HG02588 (cell line): ENCODE results near the gene FAM156A.
"Not testable (repeated sequence)": the region's sequence is repeated elsewhere in the genome, so short reads cannot be mapped to it uniquely, and the experiment has no call there.

Source experiments
- ATAC-seq: cut with Tn5 transposase; IDR thresholded peaks from one replicate; pipeline ENCODE4 v1.9.1; 2021; ENCODE audit warnings: mild to moderate bottlenecking, moderate library complexity; ENCODE audit not compliant: unreplicated experiment

FAM156A gene

GRCh38 chrX:52967922-52968321 is 9.6 kb upstream of the FAM156A start:
- not testable (repeated sequence) for ATAC-seq

DNA sequence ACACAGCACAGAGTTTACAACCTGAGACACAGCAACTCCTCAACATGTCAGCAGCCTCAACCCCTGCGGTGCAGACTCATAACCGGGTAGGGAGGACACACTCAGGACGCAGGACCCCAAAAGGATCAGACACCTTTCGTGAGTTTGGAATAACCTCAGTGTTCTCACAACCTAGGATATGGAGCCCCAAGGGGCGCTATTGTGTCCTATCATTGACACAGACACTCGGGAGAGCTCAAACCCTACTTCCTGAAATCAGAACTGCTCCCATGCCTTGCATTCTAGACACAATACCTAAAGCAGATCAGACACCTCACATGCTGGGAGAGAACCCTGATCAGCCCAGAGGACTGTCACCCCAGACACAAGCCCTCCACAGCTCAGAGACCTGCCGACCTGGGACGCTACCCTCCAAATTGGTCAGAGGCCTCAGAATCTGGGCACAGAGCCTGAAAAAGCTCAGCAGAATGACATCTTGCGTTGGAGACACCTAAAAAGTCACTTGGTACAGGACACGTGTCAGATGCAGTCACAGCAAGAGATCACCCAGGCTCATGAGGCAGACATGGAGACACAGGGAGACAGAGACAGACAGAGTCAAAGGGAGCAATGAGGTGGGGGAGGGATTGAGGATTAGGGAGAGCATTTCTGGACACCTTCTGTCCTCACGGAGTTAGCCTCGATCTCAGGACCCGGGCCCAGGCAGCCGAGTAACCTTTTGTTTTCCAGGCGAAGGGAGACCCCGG is 8.8 kb upstream of the FAM156A start:
- ATAC-seq: not testable (repeated sequence)

GRCh38 chrX:52958961-52959360 is 643 bp upstream of the FAM156A start:
- ATAC-seq: peak; percentile 25

GRCh38 chrX:52949884-52950283 is 8.4 kb downstream of the FAM156A start:
- not testable (repeated sequence) for ATAC-seq

DNA sequence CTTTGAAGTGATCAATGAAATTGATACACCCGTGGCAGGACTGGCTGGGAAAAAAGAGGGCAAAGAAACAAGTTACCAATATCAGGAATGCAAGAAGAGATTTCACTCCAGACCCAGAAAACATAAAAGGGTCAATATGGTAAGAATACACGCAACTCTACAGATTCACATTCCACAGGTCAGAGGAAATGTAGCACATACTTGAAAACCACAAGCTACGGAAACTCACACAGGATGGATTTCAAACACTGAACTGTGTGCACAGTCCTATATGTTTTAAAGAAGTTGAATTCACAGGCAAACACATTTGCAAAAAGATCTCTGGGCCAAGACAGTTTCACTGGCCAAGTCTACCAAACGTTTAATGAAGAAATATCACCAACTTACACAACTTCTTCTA is 9.0 kb downstream of the FAM156A start:
- not testable (repeated sequence) for ATAC-seq

DNA sequence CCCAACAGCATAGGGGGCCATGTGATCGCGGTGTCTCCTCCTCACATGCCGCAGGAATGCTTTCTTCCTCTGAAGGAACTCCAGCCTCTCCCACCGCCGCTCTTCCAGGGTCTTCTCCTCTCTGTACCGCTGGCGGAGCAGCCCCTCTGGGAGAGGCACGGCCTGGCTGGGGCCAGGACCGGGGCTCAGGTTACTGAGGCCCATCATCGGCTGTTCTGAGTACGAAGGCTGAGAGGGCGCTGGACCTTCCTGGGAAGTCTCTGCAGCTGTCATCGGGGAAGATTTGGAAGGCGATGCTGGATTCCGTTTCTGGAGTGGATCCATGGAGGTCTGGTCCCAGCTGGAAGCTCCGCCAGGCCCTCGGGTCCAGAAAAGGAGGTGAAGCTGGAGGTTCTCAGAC is 10.1 kb downstream of the FAM156A start:
- ATAC-seq: not testable (repeated sequence)

DNA sequence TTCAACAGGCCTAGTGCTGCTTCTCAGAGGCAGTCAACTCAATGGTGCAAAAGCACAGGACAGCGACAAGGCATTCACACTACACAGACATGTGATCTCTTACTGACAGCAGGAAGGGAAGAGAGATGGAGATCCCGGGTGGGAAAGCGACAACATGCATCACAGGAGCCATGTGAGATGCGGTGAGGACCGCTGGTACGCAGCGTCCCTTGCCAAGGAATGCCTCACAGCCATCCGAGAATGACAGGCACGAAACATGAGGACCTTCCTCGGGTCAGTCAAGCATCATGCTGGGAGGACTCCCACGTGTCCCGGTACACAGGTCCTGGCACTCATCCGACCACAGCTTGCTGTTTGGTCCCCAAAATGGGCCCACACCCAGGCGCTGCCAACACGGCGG is 10.8 kb downstream of the FAM156A start:
- ATAC-seq: not testable (repeated sequence)

GRCh38 chrX:52945838-52946494 is 12.4 kb downstream of the FAM156A start:
- not testable (repeated sequence) for ATAC-seq

DNA sequence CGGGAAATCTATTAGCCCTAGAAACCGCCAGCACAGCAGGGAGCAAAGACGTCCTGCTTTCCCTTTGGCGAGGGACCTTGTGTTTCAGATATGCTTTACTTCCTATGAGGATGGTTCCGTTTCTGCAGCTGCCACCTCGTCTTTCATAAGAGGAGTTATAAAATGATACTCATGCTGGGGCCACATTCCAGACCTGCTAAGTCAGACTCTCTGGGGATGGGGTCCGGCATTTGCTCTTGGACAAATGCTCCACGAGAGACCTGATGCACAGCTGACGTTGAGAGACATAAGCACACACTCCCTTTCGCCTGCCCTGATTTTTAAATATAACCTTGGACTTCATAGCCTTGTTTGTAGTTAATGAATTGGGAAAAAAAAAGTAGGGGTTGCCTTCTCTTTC is 16.6 kb downstream of the FAM156A start:
- not testable (repeated sequence) for ATAC-seq

- ATAC-seq: not testable (repeated sequence)
These were observed 17.6 kb downstream of the FAM156A start for GRCh38 chrX:52940704-52941103.

DNA sequence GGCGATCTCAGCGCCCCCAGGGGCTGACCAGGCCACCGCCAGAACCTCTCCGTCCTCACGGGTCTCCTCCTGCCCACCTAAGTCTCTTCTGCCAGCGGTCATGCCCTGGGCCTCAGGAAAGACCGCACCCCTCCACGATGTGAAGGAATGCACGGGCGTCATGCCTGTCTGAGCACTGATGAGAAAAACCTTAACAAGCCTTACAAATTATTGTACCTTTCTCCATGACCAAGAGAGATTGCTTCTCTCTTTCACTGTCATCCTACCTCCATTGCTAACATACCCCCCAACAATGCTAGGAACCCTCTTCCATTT is 22.9 kb downstream of the FAM156A start:
- ATAC-seq: not testable (repeated sequence)

DNA sequence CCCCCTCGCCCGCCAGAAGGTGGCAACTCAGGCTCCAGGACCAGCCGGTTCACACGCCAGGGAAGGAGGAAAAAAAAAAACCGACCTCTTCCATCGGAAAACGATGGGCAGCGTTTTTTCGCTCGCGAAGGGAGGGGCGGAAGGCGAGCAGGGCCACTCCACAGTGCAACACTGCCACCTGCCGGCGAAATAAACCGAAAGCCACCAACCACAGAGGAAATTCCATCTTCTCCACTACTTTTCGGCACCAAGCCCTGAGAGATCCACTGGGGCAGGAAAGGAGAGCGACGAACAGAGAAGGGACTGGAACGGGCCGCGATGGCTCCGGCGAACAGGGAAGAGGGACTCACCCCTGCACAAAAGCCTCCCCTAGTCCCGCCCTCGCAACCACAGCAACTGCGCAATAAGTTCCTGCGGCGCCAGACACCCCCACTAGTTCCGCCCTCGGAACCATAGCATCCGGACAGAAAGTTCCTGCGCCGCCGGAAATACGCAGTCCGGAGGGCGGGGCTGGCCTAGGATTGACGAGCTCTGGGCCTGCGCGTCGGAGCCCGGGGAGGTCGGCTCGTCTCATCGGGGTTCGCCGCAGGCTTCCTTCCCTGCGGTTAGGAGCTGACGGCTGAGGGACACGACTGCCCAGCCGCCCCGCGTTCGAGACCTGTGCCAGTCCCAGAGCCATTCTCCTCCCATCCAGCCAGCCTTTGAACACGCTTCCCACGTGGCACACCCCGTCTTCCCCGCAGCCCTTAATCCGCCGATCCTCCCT is 23.4 kb downstream of the FAM156A start:
- peak; percentile 92 for ATAC-seq

DNA sequence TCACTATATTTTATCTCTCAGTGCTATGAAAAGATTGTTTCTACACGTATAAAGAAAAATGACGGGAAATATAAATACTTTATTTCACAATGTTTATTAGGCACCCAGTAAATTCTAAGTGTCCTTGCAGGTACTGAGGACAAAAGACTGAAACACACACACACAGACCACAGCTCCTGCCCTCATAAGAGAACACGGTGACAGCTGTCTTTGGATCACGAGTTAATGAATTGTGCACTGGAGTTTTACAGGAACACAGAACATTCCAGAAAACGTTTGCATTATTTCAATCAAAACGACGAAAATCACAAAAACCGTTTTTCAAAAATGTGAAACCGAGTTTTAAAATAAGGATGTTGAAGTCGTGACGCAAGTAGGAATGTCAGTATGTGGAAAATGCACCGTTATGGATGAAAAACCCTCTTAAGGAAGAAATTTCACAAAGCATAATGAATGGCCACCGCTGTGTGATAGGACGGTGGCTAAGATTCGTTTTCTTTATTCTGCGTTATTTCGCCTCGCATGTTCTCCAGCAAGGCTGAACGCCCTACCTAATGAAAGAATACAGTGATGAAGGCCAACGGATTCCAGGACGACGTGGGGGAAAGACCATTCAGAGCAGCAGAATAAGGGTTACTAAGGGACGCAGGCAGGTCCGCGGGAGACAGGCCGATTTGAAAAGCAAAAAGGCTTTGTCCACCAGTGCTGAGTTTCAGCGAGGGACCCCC is 24.2 kb downstream of the FAM156A start:
- ATAC-seq: no peak

DNA sequence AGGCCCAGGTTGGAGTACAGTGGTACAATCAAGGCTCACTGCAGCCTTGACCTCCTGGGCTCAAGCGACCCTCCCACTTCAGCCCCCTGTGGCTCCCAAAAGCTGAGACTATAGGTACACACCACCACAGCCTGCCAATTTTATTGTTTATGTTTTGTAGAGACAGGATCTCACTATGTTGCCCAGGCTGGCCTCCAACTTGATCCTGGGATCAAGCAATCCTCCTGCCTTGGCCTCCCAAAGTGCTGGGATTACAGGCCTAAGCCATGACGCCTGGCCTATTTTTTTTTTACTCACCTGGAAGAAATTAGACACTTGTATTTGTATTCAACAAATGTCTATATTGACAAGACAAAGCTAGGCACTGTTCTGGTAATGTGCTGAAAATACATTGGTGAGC is 25.1 kb downstream of the FAM156A start:
- no peak for ATAC-seq

DNA sequence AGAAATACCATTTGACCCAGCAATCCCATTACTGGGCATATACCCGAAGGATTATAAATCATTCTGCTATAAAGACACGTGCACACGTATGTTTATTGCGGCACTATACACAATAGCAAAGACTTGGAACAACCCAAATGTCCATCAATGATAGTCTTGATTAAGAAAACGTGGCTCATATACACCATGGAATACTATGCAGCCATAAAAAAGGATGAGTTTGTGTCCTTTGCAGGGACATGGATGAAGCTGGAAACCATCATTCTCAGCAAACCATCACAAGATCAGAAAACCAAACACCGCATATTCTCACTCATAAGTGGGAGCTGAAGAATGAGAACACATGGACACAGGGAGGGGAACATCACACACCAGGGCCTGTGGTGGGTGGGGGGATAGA is 28.1 kb downstream of the FAM156A start:
- ATAC-seq: not testable (repeated sequence)

- ATAC-seq: peak; percentile 52
These were observed 34.5 kb downstream of the FAM156A start for GRCh38 chrX:52923781-52924241.

GRCh38 chrX:52914704-52915103 is 43.6 kb downstream of the FAM156A start:
- not testable (repeated sequence) for ATAC-seq

DNA sequence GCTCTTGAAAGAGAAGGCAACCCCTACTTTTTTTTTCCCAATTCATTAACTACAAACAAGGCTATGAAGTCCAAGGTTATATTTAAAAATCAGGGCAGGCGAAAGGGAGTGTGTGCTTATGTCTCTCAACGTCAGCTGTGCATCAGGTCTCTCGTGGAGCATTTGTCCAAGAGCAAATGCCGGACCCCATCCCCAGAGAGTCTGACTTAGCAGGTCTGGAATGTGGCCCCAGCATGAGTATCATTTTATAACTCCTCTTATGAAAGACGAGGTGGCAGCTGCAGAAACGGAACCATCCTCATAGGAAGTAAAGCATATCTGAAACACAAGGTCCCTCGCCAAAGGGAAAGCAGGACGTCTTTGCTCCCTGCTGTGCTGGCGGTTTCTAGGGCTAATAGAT is 44.6 kb downstream of the FAM156A start:
- ATAC-seq: not testable (repeated sequence)

- ATAC-seq: not testable (repeated sequence)
These were observed 48.9 kb downstream of the FAM156A start for GRCh38 chrX:52909313-52909969.

- not testable (repeated sequence) for ATAC-seq
These were observed 50.4 kb downstream of the FAM156A start for GRCh38 chrX:52907900-52908299.
